Measurements from ENCODE around the gene RAB20.
"Not testable (repeated sequence)": the region's sequence is repeated elsewhere in the genome, so short reads cannot be mapped to it uniquely, and the experiment has no call there.

RAB20 gene

GRCh38 chr13:110546926-110547325, 14.6 kb downstream of the RAB20 start:
- in situ Hi-C loops (cut with HindIII; ENCODE audit: low pct_unique_long_range_greater_than_20kb, low sequenced_read_pairs), result no loop called here
- peak in 1 of 2 experiments; percentile 93 for DNase-seq (ENCODE audit: low read depth in 1 of 2, low spot score in 1 of 2)
- TF ChIP-seq JUND (IDR thresholded peaks at IDR 0.05; ENCODE audit: low read depth), result no peak

- no peak for DNase-seq (ENCODE audit: low read depth in 1 of 2, low spot score in 1 of 2)
- in situ Hi-C loops (cut with HindIII; ENCODE audit: low pct_unique_long_range_greater_than_20kb, low sequenced_read_pairs), result no loop called here
- TF ChIP-seq JUND (IDR thresholded peaks at IDR 0.05; ENCODE audit: low read depth), result no peak
Observed at GRCh38 chr13:110546378-110546777, 15.1 kb downstream of the RAB20 start.

GRCh38 chr13:110542169-110542796, 19.2 kb downstream of the RAB20 start:
- no peak for DNase-seq (ENCODE audit: low read depth in 1 of 2, low spot score in 1 of 2)
- TF ChIP-seq JUND (IDR thresholded peaks at IDR 0.05; ENCODE audit: low read depth), result no peak
- in situ Hi-C loops (cut with HindIII; ENCODE audit: low pct_unique_long_range_greater_than_20kb, low sequenced_read_pairs), result no loop called here

GRCh38 chr13:110541526-110541920, 20.0 kb downstream of the RAB20 start:
- DNase-seq (ENCODE audit: low read depth in 1 of 2, low spot score in 1 of 2), result no peak
- in situ Hi-C loops (cut with HindIII; ENCODE audit: low pct_unique_long_range_greater_than_20kb, low sequenced_read_pairs), result no loop called here
- TF ChIP-seq JUND (IDR thresholded peaks at IDR 0.05; ENCODE audit: low read depth), result no peak

- TF ChIP-seq JUND (IDR thresholded peaks at IDR 0.05; ENCODE audit: low read depth), result no peak
- in situ Hi-C loops (cut with HindIII; ENCODE audit: low pct_unique_long_range_greater_than_20kb, low sequenced_read_pairs), result no loop called here
- peak in 1 of 2 experiments; percentile 49 for DNase-seq (ENCODE audit: low read depth in 1 of 2, low spot score in 1 of 2)
Observed at GRCh38 chr13:110540871-110541525, 20.5 kb downstream of the RAB20 start.

- no peak for TF ChIP-seq JUND (IDR thresholded peaks at IDR 0.05; ENCODE audit: low read depth)
- DNase-seq (ENCODE audit: low read depth in 1 of 2, low spot score in 1 of 2), result no peak
- in situ Hi-C loops (cut with HindIII; ENCODE audit: low pct_unique_long_range_greater_than_20kb, low sequenced_read_pairs), result no loop called here
Observed at GRCh38 chr13:110539894-110540293, 21.6 kb downstream of the RAB20 start.

GRCh38 chr13:110538632-110539031, 22.9 kb downstream of the RAB20 start:
- in situ Hi-C loops (cut with HindIII; ENCODE audit: low pct_unique_long_range_greater_than_20kb, low sequenced_read_pairs), result no loop called here
- no peak for TF ChIP-seq JUND (IDR thresholded peaks at IDR 0.05; ENCODE audit: low read depth)
- no peak for DNase-seq (ENCODE audit: low read depth in 1 of 2, low spot score in 1 of 2)

- TF ChIP-seq JUND (IDR thresholded peaks at IDR 0.05; ENCODE audit: low read depth), result no peak
- no peak for DNase-seq (ENCODE audit: low read depth in 1 of 2, low spot score in 1 of 2)
- in situ Hi-C loops (cut with HindIII; ENCODE audit: low pct_unique_long_range_greater_than_20kb, low sequenced_read_pairs), result no loop called here
Observed at GRCh38 chr13:110536006-110536693, 25.4 kb downstream of the RAB20 start.

- in situ Hi-C loops (cut with HindIII; ENCODE audit: low pct_unique_long_range_greater_than_20kb, low sequenced_read_pairs), result no loop called here
- no peak for TF ChIP-seq JUND (IDR thresholded peaks at IDR 0.05; ENCODE audit: low read depth)
- DNase-seq (ENCODE audit: low read depth in 1 of 2, low spot score in 1 of 2), result no peak
Observed at GRCh38 chr13:110535526-110535925, 26.0 kb downstream of the RAB20 start.

GRCh38 chr13:110533771-110534670, 27.5 kb downstream of the RAB20 start:
- no peak for DNase-seq (ENCODE audit: low read depth in 1 of 2, low spot score in 1 of 2)
- in situ Hi-C loops (cut with HindIII; ENCODE audit: low pct_unique_long_range_greater_than_20kb, low sequenced_read_pairs), result no loop called here
- no peak for TF ChIP-seq JUND (IDR thresholded peaks at IDR 0.05; ENCODE audit: low read depth)

GRCh38 chr13:110532258-110532657, 29.3 kb downstream of the RAB20 start:
- DNase-seq (ENCODE audit: low read depth in 1 of 2, low spot score in 1 of 2); in situ Hi-C loops (cut with HindIII; ENCODE audit: low pct_unique_long_range_greater_than_20kb, low sequenced_read_pairs): not testable (repeated sequence)

- DNase-seq (ENCODE audit: low read depth in 1 of 2, low spot score in 1 of 2), result no peak
Observed at GRCh38 chr13:110531671-110532083, 29.8 kb downstream of the RAB20 start.

More at GRCh38 chr13:110531671-110532083, 29.8 kb downstream of the RAB20 start:
- TF ChIP-seq JUND (IDR thresholded peaks at IDR 0.05; ENCODE audit: low read depth), result no peak
- in situ Hi-C loops (cut with HindIII; ENCODE audit: low pct_unique_long_range_greater_than_20kb, low sequenced_read_pairs), result no loop called here

Data from T47D (cell line).